Transverse colon (tissue), 4 donors: ENCODE measurements around the gene SLC22A3.

Experiments
- CTCF ChIP-seq, 5 experiments: fragments of 200-600 bp in 3 of 5; fragments of 450-650 bp in 2 of 5; sonication (generic) in 3 of 5; IDR thresholded peaks; 1 replicate in 2 of 5; 2 replicates in 3 of 5; pipeline ENCODE4 v1.5.1; 2016 to 2017; ENCODE audit warnings: antibody characterized with exemption in 5 of 5, inconsistent platforms in 3 of 5, mild to moderate bottlenecking in 2 of 5, moderate library complexity in 1 of 5
- EP300 ChIP-seq: sonication (generic); formaldehyde crosslinking; IDR thresholded peaks from one replicate; pipeline ENCODE4 v1.6.1; 2017; ENCODE audit warnings: antibody characterized with exemption, low read depth
- POLR2A ChIP-seq: fragments of 450-650 bp; IDR thresholded peaks from one replicate; pipeline ENCODE4 v1.6.1; 2016; ENCODE audit warnings: antibody characterized with exemption, mild to moderate bottlenecking, moderate library complexity
- POLR2AphosphoS5 ChIP-seq, 3 donors: sonication (generic); formaldehyde crosslinking; IDR thresholded peaks; one replicate each; pipeline ENCODE4 v1.6.1; 2016; ENCODE audit warnings: antibody characterized with exemption in 3 of 3

- TF ChIP-seq CTCF (IDR thresholded peaks at IDR 0.05): no peak
- no peak for TF ChIP-seq POLR2A
- TF ChIP-seq EP300: no peak
- TF ChIP-seq POLR2AphosphoS5 (IDR thresholded peaks at IDR 0.05): no peak
These were observed 30.7 kb downstream of the SLC22A3 start for GRCh38 chr6:160378882-160379281.
